Fibroblast of skin of left quadriceps (primary cell): ENCODE data around the gene HOXC4.

Experiments
- DNase-seq, 2 experiments: peaks; one replicate each; pipeline ENCODE4 v3.0.0-alpha.2; 2013; ENCODE audit warnings: low read depth in 2 of 2

Gene HOXC4

DNA sequence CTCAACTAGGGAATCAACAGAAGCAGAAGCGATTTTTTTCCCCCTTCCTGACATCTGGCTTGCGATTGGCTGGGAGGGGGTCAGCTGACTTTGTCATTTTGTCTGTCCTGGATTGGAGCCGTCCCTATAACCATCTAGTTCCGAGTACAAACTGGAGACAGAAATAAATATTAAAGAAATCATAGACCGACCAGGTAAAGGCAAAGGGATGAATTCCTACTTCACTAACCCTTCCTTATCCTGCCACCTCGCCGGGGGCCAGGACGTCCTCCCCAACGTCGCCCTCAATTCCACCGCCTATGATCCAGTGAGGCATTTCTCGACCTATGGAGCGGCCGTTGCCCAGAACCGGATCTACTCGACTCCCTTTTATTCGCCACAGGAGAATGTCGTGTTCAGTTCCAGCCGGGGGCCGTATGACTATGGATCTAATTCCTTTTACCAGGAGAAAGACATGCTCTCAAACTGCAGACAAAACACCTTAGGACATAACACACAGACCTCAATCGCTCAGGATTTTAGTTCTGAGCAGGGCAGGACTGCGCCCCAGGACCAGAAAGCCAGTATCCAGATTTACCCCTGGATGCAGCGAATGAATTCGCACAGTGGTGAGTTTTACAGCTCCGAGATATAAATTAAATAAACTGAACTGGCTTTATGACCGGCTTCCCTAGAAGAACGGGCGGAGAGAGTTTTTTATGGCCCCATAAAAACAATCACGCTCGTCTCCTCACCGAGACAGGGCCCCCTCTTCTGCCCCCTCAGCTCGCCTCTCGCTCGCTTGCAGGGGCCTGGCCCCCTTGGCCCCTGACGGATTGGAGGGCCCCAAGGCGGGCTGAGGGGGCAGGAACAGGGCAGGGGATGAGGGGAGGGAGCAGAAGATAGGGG lies 25.1 kb upstream of the HOXC4 start, which contains the start of gene HOXC6:
Gene HOXC6 (plus strand): TSS at position 127 of the 888 bp plus-strand sequence. CDS start 82 bp downstream, at position 209.
- DNase-seq: no peak

DNA sequence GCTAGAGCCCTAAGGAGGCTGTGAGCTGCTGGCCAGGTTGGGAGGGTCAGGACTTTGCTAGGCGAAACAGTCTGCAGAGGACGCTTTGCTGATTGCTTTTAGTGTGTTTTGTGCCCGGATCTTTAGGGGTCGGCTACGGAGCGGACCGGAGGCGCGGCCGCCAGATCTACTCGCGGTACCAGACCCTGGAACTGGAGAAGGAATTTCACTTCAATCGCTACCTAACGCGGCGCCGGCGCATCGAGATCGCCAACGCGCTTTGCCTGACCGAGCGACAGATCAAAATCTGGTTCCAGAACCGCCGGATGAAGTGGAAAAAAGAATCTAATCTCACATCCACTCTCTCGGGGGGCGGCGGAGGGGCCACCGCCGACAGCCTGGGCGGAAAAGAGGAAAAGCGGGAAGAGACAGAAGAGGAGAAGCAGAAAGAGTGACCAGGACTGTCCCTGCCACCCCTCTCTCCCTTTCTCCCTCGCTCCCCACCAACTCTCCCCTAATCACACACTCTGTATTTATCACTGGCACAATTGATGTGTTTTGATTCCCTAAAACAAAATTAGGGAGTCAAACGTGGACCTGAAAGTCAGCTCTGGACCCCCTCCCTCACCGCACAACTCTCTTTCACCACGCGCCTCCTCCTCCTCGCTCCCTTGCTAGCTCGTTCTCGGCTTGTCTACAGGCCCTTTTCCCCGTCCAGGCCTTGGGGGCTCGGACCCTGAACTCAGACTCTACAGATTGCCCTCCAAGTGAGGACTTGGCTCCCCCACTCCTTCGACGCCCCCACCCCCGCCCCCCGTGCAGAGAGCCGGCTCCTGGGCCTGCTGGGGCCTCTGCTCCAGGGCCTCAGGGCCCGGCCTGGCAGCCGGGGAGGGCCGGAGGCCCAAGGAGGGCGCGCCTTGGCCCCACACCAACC lies 23.9 kb upstream of the HOXC4 start:
- DNase-seq: no peak

DNA sequence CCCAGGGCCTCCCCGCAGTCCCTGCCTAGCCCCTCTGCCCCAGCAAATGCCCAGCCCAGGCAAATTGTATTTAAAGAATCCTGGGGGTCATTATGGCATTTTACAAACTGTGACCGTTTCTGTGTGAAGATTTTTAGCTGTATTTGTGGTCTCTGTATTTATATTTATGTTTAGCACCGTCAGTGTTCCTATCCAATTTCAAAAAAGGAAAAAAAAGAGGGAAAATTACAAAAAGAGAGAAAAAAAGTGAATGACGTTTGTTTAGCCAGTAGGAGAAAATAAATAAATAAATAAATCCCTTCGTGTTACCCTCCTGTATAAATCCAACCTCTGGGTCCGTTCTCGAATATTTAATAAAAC lies 23.2 kb upstream of the HOXC4 start:
- DNase-seq: no peak

- peak; percentile 73 to 75 for DNase-seq
Measured at GRCh38 chr12:54030889-54031471, 22.7 kb upstream of the HOXC4 start.

DNA sequence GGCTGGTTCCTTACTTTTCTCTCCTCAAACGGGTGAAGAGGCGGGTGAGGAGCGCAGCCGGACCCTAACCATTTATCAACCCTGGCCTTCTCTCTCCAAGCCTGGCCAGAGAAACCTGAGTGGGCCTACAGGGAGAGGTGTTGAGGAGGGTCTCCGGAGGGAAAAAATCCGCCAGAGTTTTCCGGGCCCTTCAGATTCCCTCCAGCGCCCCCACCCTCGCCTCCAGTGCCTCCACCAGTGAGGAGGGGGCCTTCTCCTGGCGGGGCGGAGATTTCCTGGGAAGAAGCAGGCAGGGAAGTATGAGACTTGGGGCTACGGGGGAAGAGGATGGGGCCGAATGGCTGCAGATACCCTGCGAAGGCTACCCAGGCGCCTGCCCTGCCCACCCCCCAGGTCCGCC lies 22.2 kb upstream of the HOXC4 start:
- DNase-seq: no peak

DNA sequence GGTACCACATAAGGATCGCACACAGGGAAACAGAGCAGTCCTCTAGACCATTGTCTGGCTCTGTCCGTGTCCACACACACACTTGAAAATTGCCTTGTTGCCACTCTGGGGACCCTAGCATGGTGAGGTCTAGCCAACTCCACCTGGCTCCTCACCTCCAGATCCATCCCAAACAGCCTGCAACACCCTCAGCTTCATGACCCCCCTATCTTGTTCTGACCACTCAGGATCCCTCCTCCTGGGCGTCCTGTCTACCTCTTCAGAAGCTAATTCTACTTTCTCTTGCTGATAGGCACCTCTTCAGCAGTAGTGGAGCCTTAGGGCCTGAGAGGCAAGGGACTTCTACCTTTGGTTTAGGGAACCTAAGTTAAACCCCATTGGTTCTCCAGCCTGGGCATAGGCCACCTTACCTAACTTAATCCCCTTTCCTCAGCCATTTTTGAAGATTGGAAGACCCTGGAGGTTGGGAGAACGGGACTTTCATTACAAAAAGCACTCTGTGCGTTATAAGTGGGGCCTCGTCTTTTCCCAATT lies 21.5 kb upstream of the HOXC4 start:
- DNase-seq: no peak

DNA sequence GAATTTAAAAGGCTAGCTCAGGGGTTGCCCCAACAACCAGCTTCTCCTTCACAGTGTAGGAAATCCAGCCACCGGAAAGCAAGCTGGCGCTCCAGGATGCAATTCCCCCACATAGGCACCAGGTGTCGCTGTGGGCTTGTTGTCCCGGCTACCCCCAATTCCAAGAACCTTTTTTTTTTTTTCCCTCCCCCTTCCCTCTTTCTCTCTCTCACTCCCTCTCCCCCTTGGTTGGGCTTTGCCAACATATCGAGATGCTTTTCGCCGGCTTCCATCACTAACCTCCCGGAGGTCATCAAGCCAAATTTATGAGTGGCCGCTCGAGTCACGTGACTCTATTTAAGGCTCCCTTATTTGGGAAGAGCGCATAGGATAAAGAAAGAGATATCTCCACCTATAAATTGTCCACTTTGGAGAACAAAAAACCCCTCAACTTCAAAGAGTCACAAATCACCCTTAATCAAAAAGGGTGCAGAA lies 21.0 kb upstream of the HOXC4 start, which contains the start of gene HOXC5:
Gene HOXC5 (plus strand): TSS at position 424 of the 474 bp plus-strand sequence. CDS start 73 bp downstream, outside the sequence.
- peak; percentile 74 to 82 for DNase-seq

- peak in 1 of 2 experiments; percentile 73 for DNase-seq
Measured at GRCh38 chr12:54033106-54033979, 20.3 kb upstream of the HOXC4 start.

- DNase-seq: peak in 1 of 2 experiments; percentile 57
Measured at GRCh38 chr12:54033980-54034784, 19.5 kb upstream of the HOXC4 start.

DNA sequence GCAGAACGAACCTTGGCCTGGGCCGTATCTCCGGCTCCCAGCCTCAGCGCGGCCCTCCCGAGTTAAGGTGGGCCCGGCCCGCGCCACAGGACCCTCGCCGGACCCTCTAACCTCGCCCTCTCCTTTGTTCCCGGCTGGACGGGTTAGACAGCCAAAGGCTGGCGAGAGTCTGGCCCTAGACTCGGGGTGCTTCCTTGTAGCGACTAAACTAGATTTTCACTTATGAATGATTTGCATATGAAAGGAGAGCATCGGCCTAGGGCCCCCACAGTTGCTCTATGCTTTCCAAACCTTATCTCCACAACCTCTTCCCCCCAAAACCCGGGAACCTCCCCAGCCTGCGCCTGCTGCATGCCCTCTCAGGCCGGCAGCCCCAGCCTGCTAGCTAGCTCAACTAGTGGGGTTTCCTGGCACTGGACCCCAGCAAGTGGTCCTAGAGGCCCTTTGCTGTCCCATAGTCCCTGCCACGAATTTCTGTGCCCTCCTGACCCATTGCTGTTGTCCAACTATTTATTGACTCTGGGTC lies 18.8 kb upstream of the HOXC4 start:
- no peak for DNase-seq

- no peak for DNase-seq
Measured at GRCh38 chr12:54035568-54036264, 17.9 kb upstream of the HOXC4 start.

DNA sequence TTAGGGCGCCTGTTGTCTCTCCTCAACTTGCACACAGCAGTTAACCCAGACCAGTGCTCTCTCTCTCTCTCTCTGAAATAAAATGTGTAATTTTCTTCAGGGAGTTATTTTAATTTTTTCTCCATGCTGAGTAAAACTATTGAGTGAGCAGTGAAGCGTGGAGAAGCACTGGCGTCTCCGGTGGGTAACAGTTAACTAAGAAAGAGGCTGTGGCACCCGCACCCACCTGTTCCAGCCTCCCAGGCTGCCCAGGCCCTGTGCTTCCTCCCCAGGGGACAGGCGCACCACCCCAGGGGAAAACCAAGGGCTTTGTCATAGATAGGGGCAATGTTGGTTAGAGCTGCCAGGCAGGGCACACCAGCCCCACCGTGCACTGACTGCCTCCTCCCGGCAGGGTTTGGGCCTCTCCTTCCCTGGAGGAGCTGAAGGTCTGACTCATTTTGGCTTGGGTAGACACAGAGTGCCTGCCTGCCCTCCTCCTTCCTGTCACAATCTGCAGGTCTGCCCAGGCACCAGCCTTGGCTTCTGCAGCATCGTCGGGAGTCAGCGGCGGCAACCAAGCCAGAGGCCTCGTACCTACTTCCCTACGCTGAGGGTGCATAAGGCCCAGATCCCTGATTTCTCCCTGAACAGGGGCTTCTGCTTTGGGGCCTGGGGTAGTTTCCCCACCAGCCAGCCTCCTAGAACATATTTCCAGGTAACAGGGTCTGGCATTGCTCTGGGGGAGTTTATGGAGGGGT lies 16.8 kb upstream of the HOXC4 start:
- no peak for DNase-seq

GRCh38 chr12:54037360-54038283 lies 16.0 kb upstream of the HOXC4 start:
- DNase-seq: no peak

- no peak for DNase-seq
Measured at GRCh38 chr12:54038284-54038870, 15.3 kb upstream of the HOXC4 start.

- no peak for DNase-seq
Measured at GRCh38 chr12:54038871-54039414, 14.7 kb upstream of the HOXC4 start.

DNA sequence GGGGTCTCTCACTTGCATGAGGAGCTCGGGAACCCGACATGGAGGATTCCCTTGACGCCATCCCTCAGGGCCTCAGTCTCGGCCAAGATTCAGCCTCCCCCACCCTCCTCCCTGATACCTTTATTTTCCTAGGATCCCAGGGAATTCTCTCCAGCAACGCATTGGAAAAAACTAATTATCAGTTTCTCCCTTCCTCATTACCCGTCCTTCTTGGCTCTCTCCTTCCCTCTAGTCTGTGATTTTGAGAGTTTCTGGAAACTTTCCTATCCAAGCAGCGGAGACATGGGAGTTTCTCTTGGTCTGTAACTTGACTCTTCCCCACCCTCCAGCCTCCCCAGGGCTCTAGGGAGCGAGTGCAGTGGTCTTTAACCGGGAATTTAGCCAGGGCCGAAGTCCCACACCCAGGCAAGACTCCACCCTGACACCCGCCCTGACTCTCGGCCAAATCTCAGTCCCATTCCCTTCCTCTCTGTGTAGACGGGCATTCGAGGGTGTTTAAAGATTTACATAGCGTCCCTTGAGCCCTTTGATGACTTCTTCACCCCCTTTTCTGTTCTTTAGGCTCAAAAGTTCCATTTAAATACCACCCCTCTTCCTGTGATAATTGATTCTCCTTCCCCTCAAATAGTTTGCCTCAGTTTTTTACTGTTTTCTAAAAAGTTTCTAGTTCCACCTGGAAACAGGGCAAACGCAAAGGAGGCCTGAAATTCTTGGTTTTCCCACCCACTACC lies 14.1 kb upstream of the HOXC4 start:
- no peak for DNase-seq
